Measurements from ENCODE around the gene ATAD2B.

DNA sequence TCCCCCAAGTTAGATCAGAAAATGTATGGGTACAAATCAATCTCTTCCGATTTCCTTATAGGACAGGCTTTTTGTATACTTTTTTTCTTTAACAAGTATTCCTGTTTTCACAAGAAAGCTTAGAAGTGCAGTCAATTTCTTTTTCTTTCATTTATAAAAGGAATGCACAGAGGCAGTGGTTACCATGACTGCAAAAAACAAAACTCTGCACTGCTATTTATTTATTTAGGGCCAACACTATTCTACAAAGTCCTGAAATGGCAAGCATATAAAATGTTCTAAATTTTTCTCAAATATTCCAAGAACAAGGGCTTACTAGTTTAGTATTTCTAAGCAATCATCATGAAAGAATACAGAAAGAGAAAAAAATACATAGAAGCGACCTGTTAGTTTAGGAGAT, 22.2 kb downstream of the ATAD2B start:
- TF ChIP-seq, protein P1, sequence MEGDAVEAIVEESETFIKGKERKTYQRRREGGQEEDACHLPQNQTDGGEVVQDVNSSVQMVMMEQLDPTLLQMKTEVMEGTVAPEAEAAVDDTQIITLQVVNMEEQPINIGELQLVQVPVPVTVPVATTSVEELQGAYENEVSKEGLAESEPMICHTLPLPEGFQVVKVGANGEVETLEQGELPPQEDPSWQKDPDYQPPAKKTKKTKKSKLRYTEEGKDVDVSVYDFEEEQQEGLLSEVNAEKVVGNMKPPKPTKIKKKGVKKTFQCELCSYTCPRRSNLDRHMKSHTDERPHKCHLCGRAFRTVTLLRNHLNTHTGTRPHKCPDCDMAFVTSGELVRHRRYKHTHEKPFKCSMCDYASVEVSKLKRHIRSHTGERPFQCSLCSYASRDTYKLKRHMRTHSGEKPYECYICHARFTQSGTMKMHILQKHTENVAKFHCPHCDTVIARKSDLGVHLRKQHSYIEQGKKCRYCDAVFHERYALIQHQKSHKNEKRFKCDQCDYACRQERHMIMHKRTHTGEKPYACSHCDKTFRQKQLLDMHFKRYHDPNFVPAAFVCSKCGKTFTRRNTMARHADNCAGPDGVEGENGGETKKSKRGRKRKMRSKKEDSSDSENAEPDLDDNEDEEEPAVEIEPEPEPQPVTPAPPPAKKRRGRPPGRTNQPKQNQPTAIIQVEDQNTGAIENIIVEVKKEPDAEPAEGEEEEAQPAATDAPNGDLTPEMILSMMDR (IDR thresholded peaks at IDR 0.05): no peak
- no peak for TF ChIP-seq ZFX (IDR thresholded peaks at IDR 0.05; ENCODE audit: borderline replicate concordance)
